Hematopoietic multipotent progenitor cell treated with erythropoietin and hydrocortisone succinate and interleukin-3 and kit ligand, for 17 days (in vitro differentiated cells): Measurements from ENCODE around the gene PHLDB1.
"Not testable (repeated sequence)": the region's sequence is repeated elsewhere in the genome, so short reads cannot be mapped to it uniquely, and the experiment has no call there.

Source experiments
- DNase-seq: peaks from one replicate; pipeline ENCODE4 v3.0.0-alpha.2; 2015; ENCODE audit warnings: low spot score

Gene PHLDB1

GRCh38 chr11:118606157-118606843 lies 1.1 kb upstream of the PHLDB1 start:
- DNase-seq = no peak

- no peak for DNase-seq
Measured at GRCh38 chr11:118606844-118607228, 579 bp upstream of the PHLDB1 start.

GRCh38 chr11:118608360-118609227 lies 1.2 kb downstream of the PHLDB1 start:
- DNase-seq = no peak

GRCh38 chr11:118609380-118610224 lies 2.2 kb downstream of the PHLDB1 start:
- DNase-seq = no peak

GRCh38 chr11:118610225-118610772 lies 2.9 kb downstream of the PHLDB1 start:
- DNase-seq = no peak

- DNase-seq = peak; percentile 57
Measured at GRCh38 chr11:118610773-118611432, 3.5 kb downstream of the PHLDB1 start.

- DNase-seq = not testable (repeated sequence)
Measured at GRCh38 chr11:118611433-118611795, 4.0 kb downstream of the PHLDB1 start.

GRCh38 chr11:118612378-118612777 lies 5.0 kb downstream of the PHLDB1 start:
- no peak for DNase-seq

- DNase-seq = no peak
Measured at GRCh38 chr11:118614511-118614910, 7.1 kb downstream of the PHLDB1 start.

- DNase-seq = no peak
Measured at GRCh38 chr11:118615282-118615975, 8.0 kb downstream of the PHLDB1 start.

- no peak for DNase-seq
Measured at GRCh38 chr11:118615976-118616371, 8.6 kb downstream of the PHLDB1 start.

- no peak for DNase-seq
Measured at GRCh38 chr11:118618115-118618990, 10.9 kb downstream of the PHLDB1 start.

GRCh38 chr11:118618991-118619375 lies 11.6 kb downstream of the PHLDB1 start:
- no peak for DNase-seq

GRCh38 chr11:118619444-118620197 lies 12.2 kb downstream of the PHLDB1 start:
- no peak for DNase-seq

- no peak for DNase-seq
Measured at GRCh38 chr11:118620529-118621070, 13.2 kb downstream of the PHLDB1 start.

- no peak for DNase-seq
Measured at GRCh38 chr11:118621071-118621783, 13.8 kb downstream of the PHLDB1 start.

GRCh38 chr11:118621784-118622375 lies 14.5 kb downstream of the PHLDB1 start:
- DNase-seq = no peak
